Stimulated activated CD4-positive, alpha-beta T cell treated with anti-CD3 and anti-CD28 coated beads, TNF-alpha, amount 100 ng/mL, for 48 hours (primary cell): Measurements from ENCODE around the gene TUBA1A.
"Not testable (repeated sequence)": the region's sequence is repeated elsewhere in the genome, so short reads cannot be mapped to it uniquely, and the experiment has no call there.

Source experiments
- DNase-seq, 3 donors: peaks; one replicate each; pipeline ENCODE4 v3.0.0-alpha.2; 2020; ENCODE audit warnings: low read depth in 3 of 3

The TUBA1A gene

DNA sequence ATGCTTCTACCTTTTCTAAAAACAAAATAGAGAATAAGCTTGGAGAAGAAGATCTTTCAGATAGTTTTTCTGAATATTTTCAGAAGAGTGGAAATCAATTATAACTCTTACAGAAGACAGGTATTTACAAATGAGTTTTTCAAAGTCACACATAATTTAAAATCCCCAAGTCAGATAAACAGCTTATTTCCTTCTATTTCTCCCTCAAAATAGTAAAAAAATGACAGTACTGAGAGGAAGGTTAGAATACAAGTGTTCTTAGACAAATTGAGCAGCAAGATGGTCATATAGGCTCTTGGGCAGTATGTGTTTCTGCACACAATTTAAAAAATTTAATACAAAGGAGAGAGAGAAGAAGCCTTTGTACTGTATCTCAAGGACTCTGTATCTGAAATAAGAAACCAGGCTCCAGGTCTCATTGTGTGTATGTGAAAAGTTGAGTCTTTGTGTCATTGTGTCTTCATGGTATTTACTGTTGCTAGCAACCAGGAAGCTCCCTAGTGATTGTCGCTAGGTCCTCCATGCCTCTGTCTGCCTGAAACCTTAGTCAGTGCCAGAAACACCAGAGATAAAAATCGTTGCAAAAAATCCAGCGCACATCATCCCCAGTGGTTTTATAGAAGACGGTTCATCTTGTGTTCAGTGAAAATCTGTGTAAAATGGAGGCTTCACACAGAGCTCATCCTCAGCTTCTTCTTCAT is 12.9 kb upstream of the TUBA1A start:
- DNase-seq: no peak

GRCh38 chr12:49200919-49201594 is 12.2 kb upstream of the TUBA1A start:
- DNase-seq: no peak

GRCh38 chr12:49198431-49199155 is 9.7 kb upstream of the TUBA1A start:
- DNase-seq: no peak

- DNase-seq: no peak
These were observed 8.4 kb upstream of the TUBA1A start for GRCh38 chr12:49197256-49197655.

DNA sequence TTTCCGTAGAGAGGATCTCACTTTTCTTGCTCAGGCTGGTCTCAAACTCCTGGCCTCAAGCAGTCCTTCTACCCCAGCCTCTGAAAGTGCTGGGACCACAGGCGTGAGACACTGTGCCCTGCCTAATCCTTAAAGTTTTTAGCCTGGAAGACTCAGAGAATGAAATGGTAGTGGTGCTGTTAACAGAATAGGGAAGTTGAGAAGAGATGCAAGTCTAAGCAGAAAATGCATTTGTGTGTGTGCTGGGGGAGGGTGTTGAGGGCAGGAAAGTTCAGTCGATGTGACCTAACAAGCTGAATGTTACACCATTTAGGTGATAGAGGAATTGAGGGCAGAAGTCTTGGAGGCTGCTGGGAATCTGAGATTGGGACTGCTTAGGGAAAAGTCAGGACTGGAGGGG is 6.9 kb upstream of the TUBA1A start:
- DNase-seq: no peak

GRCh38 chr12:49193746-49194145 is 4.9 kb upstream of the TUBA1A start:
- DNase-seq: not testable (repeated sequence)

GRCh38 chr12:49191498-49191897 is 2.6 kb upstream of the TUBA1A start:
- DNase-seq: not testable (repeated sequence)

DNA sequence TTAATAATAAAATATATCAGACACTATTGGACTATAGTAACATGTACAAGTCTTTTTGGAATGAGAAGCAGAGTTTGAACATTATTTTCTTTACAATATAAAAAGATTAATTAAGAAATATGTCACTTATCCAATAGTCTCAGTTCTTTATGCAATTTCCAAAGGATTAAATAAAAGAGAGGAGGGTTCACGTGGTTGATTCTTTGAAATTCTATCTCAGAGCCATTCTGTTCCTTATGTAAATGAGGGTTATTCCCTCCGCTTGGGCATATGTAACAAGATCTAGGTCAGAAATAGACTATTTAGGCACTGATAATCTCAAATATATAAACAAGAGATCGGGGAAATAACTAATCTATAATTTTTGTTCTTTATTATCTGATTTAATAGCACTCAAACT is 2.1 kb upstream of the TUBA1A start:
- DNase-seq: no peak

- no peak for DNase-seq
These were observed 1.1 kb upstream of the TUBA1A start for GRCh38 chr12:49189731-49190716.

GRCh38 chr12:49188201-49188915 is 522 bp downstream of the TUBA1A start:
- DNase-seq: peak; percentile 44 to 71 (median 51)

GRCh38 chr12:49187184-49187583 is 1.7 kb downstream of the TUBA1A start:
- no peak for DNase-seq

- DNase-seq: not testable (repeated sequence)
These were observed 2.6 kb downstream of the TUBA1A start for GRCh38 chr12:49186307-49186706.

DNA sequence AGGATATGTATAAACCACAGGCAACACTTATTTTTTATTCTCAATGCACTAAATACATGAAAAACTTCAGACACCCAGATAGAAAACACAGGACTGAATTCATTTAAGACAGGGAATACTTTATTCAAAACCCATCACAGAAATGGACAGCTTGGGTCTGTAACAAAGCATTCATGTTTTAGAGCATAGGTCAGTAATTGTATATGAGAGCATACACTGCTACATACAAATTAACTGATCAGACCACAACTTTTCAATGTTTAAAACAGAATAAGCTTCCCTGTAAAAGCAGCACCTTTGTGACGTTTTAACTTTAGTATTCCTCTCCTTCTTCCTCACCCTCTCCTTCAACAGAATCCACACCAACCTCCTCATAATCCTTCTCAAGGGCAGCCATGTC is 4.2 kb downstream of the TUBA1A start:
- DNase-seq: not testable (repeated sequence)

DNA sequence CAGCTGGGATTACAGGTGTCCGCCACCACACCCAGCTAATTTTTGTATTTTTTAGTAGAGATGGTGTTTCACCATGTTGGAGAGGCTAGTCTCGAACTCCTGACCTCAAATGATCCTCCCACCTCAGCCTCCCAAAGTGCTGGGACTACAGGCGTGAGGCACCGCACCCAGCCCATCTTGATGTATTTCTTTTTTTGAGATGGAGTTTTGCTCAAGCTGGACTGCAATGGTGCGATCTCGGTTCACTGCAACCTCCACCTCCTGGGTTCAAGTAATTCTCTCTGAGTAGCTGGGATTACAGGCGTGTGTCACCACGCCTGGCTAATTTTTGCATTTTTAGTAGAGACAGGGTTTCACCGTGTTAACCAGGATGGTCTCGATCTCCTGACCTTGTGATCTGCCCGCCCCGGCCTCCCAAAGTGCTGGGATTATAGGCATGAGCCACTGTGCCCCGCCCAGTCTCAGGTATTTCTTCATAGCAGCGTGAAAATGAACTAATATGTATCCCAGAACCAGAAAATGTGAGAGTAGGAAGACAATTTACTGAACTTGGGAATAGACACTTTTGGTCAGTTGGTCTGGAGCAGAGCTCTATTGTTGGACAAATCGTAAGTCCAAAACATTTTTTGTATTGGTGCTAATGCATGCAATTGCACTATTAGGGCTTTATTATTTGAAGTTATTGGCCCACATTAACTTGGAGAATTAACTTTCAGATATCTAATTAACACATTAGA is 5.5 kb downstream of the TUBA1A start:
- not testable (repeated sequence) for DNase-seq

GRCh38 chr12:49174218-49174617 is 14.7 kb downstream of the TUBA1A start:
- DNase-seq: no peak

DNA sequence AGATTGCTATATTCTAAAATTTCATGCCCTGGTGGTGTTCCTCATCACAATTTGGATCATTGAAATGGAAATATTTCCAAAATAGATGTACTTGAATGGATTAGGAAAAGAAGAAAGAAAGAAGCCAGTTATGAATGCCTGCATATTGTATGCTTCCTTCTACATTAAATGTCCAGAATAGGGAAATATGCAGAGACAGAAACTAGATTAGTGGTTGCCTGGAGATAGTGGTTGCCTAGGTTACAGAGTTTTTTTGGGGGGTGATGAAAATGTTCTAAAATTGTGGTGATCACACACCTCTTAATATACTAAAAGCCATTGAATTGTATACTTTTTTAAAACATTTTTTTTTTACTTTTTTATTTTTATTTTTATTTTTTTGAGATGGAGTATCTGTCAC is 18.0 kb downstream of the TUBA1A start:
- DNase-seq: no peak

DNA sequence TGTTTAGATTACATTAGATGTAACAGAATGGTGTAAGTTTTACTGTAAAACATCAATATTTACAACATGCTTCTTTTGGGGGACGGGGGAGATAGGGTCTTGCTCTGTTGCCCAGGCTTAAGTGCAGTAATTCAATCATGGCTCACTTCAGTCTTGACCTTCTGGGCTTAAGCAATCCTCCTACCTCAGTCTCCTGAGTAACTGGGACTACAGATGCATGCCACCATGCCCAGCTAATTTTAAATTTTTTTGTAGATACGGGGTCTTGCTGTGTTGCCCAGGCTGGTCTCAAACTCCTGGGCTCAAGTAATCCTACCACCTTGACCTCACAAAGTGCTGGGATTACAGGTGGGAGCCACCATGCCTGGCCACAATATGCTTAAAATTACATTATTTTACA is 23.8 kb downstream of the TUBA1A start:
- no peak for DNase-seq

DNA sequence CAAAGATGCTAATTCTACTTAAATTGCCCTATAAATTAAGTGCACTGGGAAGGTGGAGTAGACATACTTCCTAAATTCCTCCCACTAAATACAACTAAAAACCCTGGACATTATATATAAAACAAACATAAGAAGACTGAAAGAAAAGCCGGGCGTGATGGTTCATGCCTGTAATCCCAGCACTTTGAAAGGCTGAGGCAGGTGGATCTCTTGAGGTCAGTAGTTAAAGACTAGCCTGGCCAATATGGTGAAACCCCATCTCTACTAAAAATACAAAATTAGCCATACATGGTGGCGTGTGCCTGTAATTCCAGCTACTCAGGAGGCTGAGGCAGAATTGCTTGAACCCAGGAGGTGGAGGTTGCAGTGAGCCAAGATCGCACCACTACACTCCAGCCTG is 27.0 kb downstream of the TUBA1A start:
- not testable (repeated sequence) for DNase-seq

DNA sequence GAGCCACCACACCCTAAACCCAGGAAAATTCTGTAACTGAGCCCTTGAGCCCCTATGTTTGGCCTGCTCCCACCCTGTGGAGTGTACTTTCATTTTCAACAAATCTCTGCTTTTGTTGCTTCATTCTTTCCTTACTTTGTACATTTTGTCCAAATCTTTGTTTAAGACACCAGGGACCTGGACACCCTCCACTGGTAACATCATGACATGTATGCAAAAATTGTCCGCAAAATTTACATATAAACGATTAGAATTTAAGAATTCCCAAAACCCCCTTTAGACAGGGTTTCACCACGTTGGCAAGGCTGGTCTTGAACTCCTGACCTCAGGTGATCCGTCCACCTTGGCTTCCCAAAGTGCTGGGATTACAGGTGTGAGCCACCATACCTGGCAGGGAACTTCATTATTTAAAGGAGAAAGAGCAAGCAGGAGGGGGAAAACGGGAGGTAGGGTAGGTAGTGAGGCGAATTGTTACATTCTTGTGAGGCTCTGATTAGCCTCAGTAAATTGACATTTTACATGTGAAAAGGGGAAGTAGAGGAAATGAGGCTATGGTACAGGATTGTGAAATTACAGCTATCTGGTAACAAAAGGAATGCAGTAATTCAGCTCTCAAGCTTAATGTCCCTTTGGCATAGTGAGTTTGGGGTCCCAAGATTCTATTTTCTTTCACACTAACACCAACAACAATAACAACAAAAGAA is 27.6 kb downstream of the TUBA1A start:
- no peak for DNase-seq

- no peak for DNase-seq
These were observed 28.5 kb downstream of the TUBA1A start for GRCh38 chr12:49160399-49160798.
